Activated naive CD4-positive, alpha-beta T cell treated with anti-CD3 and anti-CD28 coated beads for 36 hours (primary cell): ENCODE data around the gene DDAH2. TPM values are rescaled to one million over a fixed set of nuclear protein-coding genes. Genes with fewer than 3 reads are reported as not detected.

ENCODE experiments used
- microRNA-seq: library from miRNA; unstranded; fragments of <30 nt; microRNA quantifications from one replicate; pipeline ENCODE4 v1.2.0, GENCODE V29; 2022; ENCODE audit warnings: borderline microRNAs expressed, borderline replicate concordance
- total RNA-seq, 2 experiments: library from RNA; stranded (reverse); gene quantifications; one replicate each; pipeline ENCODE4 v1.2.3, GENCODE V29; 2021

Gene DDAH2
- total RNA-seq, 2 experiments from 2014 or later: 8.5 to 11.3 TPM

Small RNA genes lying within 50 kb of the gene (microRNA-seq; reads per million reads assigned to microRNA genes)
- gene MIR4646: not detected

Other genes starting within 250 kb of the DDAH2 start
- gene MICB, start 231.2 kb downstream of the DDAH2 start, total RNA-seq: 10 to 100 TPM; 21.4 to 22.6 TPM
- gene MCCD1, start 200.3 kb downstream of the DDAH2 start, total RNA-seq: not detected
- gene DDX39B, start 187.3 kb downstream of the DDAH2 start, total RNA-seq: 100 to 1,000 TPM; 600 to 624 TPM
- 1 to 10 TPM; 1.2 to 1.4 TPM for gene ATP6V1G2, start 182.7 kb downstream of the DDAH2 start, total RNA-seq
- gene NFKBIL1, start 181.7 kb downstream of the DDAH2 start, total RNA-seq: 10 to 100 TPM; 20.4 to 20.6 TPM
- 100 to 1,000 TPM; 165 to 173 TPM for gene LTA, start 157.0 kb downstream of the DDAH2 start, total RNA-seq
- gene TNF, start 153.7 kb downstream of the DDAH2 start, total RNA-seq: 10 to 100 TPM; 31.6 to 33.2 TPM
- gene LTB, start 146.9 kb downstream of the DDAH2 start, total RNA-seq: 10 to 100 TPM; 50.5 to 52.3 TPM
- 10 to 100 TPM; 11.5 to 12.5 TPM for gene LST1, start 143.0 kb downstream of the DDAH2 start, total RNA-seq
- gene NCR3, start 136.3 kb downstream of the DDAH2 start, total RNA-seq: 1 to 10 TPM; 2.8 TPM
- gene AIF1, start 114.1 kb downstream of the DDAH2 start, total RNA-seq: 100 to 1,000 TPM; 120 to 129 TPM
- 100 to 1,000 TPM; 283 to 304 TPM for gene PRRC2A, start 108.6 kb downstream of the DDAH2 start, total RNA-seq
- gene BAG6, start 76.6 kb downstream of the DDAH2 start, total RNA-seq: 100 to 1,000 TPM; 286 to 295 TPM
- 1 to 10 TPM; 2.6 to 3.7 TPM for gene APOM, start 73.4 kb downstream of the DDAH2 start, total RNA-seq
- gene C6orf47, start 68.5 kb downstream of the DDAH2 start, total RNA-seq: 1 to 10 TPM; 8.8 to 9.0 TPM
- gene GPANK1, start 64.3 kb downstream of the DDAH2 start, total RNA-seq: 10 to 100 TPM; 31.2 to 32.4 TPM
- 100 to 1,000 TPM; 215 to 219 TPM for gene CSNK2B, start 63.2 kb downstream of the DDAH2 start, total RNA-seq
- 1 to 10 TPM; 6.4 to 6.5 TPM for gene LY6G5B, start 59.3 kb downstream of the DDAH2 start, total RNA-seq
- 1 to 10 TPM in 1 of 2 experiments, under 1 TPM in 1; 0.93 to 1.4 TPM for gene LY6G5C, start 48.2 kb downstream of the DDAH2 start, total RNA-seq
- 10 to 100 TPM; 19.9 to 22.5 TPM for gene ABHD16A, start 26.0 kb downstream of the DDAH2 start, total RNA-seq
- gene LY6G6F, start 22.4 kb downstream of the DDAH2 start, total RNA-seq: not detected
- gene LY6G6D, start 14.0 kb downstream of the DDAH2 start, total RNA-seq: not detected
- not detected for gene LY6G6C, start 7.6 kb downstream of the DDAH2 start, total RNA-seq
- under 1 TPM in 1 of 2 experiments, not detected in 1; 0.49 TPM for gene MPIG6B, start 5.9 kb downstream of the DDAH2 start, total RNA-seq
- gene CLIC1, start 7.2 kb upstream of the DDAH2 start, total RNA-seq: 100 to 1,000 TPM; 348 to 353 TPM
- 100 to 1,000 TPM; 101 to 105 TPM for gene MSH5, start 10.7 kb upstream of the DDAH2 start, total RNA-seq
- gene SAPCD1, start 33.4 kb upstream of the DDAH2 start, total RNA-seq: 10 to 100 TPM in 1 of 2 experiments, 1 to 10 TPM in 1; 9.8 to 10.5 TPM
- gene VWA7, start 48.0 kb upstream of the DDAH2 start, total RNA-seq: under 1 TPM; 0.69 to 0.89 TPM
- 100 to 1,000 TPM; 157 to 161 TPM for gene VARS1, start 66.5 kb upstream of the DDAH2 start, total RNA-seq
- gene LSM2, start 77.7 kb upstream of the DDAH2 start, total RNA-seq: 100 to 1,000 TPM; 172 to 174 TPM
- gene HSPA1L, start 86.0 kb upstream of the DDAH2 start, total RNA-seq: under 1 TPM; 0.86 to 0.95 TPM
- gene HSPA1A, start 86.2 kb upstream of the DDAH2 start, total RNA-seq: 10 to 100 TPM; 19.8 to 23.1 TPM
- 10 to 100 TPM; 47.8 to 50.1 TPM for gene HSPA1B, start 98.4 kb upstream of the DDAH2 start, total RNA-seq
- gene NEU1, start 133.5 kb upstream of the DDAH2 start, total RNA-seq: 1 to 10 TPM; 8.4 to 9.2 TPM
- under 1 TPM in 1 of 2 experiments, not detected in 1; 0.10 TPM for gene SLC44A4, start 149.7 kb upstream of the DDAH2 start, total RNA-seq
- gene EHMT2, start 168.4 kb upstream of the DDAH2 start, total RNA-seq: 10 to 100 TPM; 33.0 to 37.3 TPM
- gene ZBTB12, start 172.8 kb upstream of the DDAH2 start, total RNA-seq: under 1 TPM; 0.57 to 0.69 TPM
- gene C2, start 198.4 kb upstream of the DDAH2 start, total RNA-seq: 1 to 10 TPM; 1.6 to 2.1 TPM
- 1 to 10 TPM in 1 of 2 experiments, under 1 TPM in 1; 0.74 to 1.7 TPM for gene CFB, start 216.8 kb upstream of the DDAH2 start, total RNA-seq
- 10 to 100 TPM; 83.2 to 87.4 TPM for gene NELFE, start 229.7 kb upstream of the DDAH2 start, total RNA-seq
- 100 to 1,000 TPM in 1 of 2 experiments, 10 to 100 TPM in 1; 93.6 to 101 TPM for gene SKIC2, start 229.9 kb upstream of the DDAH2 start, total RNA-seq
- gene DXO, start 242.8 kb upstream of the DDAH2 start, total RNA-seq: 10 to 100 TPM; 12.5 to 13.0 TPM